ENCODE measurements around the gene ASMTL.

Gene ASMTL

DNA sequence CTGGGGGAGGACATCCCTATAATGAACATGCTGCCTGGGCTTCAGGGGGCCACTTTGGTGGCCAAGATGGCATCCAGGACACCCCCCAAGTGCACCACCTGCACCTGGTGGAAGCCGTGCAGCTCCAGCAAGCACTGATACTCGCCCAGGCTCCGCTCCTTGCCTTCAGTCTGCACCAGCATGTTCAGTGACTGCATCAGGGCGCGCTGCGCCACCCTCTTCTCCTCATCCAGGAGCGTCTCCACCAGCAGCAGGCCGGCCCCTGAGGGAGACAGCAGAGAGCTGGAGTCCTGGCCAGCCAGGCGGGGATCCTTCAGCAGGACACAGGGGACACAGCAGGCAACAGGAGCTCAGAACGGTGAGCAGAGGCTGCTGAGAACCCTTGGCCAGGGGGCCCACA lies 49.5 kb downstream of the ASMTL start:
- no peak for DNase-seq (ENCODE audit: low spot score)

DNA sequence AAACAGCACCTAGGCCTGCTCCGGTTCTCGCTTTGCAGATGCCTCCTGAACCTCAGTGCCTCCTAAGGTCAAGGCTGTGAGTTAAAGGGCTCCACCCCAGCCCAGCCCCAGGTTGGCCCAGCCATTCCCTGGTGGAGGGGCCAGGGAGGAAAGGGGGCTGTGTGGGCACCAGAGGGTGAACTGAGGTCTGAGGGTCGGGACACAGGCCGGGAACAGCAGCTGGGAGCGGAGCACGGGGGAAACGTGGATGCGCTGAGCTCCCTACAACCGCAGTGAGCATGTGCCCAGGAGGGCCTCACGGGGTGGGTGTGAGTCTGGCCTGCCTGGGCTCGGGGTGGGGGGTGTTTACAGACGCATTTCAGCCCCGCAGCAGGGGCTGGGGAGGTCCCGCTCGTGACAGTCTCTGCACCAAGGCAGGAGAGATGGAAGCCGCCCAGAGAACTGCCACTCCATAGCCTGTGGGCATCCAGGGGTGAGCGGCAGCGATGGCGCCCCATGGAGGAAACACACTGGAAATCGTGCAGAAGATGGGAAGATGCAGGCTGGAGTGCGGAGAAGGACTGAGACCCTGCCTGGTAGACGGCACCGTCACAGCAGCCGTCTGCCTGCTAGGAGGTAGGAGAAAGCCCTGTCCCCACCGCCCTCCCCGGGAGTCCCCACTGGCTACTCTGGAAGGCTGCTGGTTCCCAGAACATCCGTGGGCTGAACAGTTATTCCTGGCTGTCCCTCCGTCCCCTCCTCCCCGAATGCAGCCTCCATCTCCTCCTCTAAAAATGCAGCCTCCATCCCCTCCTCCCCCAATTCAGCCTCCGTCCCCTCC lies 50.9 kb downstream of the ASMTL start:
- DNase-seq (ENCODE audit: low spot score), result no peak

DNA sequence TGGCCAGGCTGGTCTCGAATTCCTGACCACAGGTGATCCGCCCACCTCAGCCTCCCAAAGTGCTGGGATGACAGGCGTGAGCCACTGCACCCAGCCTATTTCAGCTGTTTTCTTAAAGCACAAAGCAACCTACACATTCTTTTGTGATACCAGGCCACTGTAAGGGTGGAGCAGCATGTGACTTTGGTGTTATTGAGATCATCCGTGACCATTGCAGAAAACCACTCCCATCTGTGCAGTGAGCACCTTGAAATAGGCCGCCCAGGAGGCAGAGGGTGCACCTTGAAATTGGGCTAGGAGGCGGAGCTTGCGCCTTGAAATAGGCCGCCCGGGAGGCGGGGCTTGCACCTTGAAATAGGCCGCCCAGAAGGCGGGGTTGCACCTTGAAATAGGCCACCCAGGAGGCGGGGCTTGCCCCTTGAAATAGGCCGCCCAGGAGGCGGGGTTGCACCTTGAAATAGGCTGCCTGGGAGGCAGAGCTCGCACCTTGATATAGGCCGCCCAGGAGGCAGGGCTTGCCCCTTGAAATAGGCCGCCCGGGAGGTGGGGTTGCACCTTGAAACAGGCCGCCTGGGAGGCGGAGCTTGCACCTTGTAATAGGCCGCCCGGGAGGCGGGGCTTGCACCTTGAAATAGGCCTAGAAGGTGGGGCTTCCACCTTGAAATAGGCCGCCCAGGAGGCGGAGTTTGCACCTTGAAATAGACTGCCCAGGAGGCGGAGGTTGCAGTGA lies 51.8 kb downstream of the ASMTL start:
- DNase-seq (ENCODE audit: low spot score), result no peak

DNA sequence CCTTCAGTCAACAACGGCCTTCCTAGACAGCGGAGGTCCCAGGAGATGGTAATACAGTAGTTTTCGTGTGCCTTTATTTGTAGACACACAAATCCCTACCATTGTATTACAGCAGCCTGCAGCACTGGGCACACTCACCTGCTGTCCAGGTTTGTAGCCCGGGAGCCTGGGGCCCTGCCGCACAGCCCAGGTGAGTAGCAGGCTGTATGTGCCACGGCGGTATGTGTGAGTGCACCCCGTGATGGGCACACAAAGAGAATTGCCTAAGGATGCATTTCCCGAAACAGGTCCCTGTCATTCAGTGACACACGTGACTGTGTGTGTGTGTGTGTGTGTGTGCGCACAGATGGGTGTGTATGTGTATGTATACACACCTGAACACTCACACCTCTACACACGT lies 52.7 kb downstream of the ASMTL start:
- no peak for DNase-seq (ENCODE audit: low spot score)

GRCh38 chrX:1398431-1399340 lies 54.0 kb downstream of the ASMTL start:
- DNase-seq (ENCODE audit: low spot score), result no peak

DNA sequence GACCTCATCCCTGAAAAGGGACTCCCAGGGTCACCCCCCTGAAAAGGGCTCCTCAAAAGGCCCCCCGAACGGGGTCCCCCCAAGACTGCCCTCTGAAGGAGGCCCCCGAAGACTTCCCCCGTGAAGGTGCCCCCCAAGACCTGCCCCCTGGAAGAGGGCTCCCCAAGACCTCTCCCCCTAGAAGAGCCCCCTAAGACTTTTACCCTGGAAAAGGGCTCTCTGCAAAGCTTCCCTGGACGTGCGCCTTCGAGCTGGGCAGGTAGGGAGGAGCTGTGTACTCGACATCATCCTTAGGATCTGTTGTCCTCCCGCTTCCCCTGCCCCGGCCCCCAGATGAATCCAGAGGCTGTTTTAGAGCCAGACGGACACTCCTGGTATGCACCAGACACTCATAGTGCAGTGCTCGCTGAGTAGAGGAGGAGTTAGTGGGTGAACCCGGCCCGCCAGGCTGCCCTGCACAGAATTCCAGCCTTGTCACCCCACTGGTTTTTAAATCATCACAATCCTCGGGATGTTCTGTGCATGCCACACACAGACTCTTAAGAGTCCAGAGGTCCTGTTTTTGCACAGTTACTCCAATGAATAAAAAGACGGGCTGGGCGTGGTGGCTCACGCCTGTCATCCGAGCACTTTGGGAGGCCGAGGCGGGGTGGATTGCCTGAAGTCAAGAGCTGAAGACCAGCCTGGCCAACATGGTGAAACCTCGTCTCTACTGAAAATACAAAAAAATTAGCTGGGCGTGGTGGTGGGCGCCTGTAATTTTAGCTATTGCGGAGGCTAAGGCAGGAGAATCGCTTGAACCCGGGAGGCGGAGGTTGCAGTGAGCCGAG lies 55.1 kb downstream of the ASMTL start:
- no peak for DNase-seq (ENCODE audit: low spot score)

- no peak for DNase-seq (ENCODE audit: low spot score)
These were observed 55.7 kb downstream of the ASMTL start for GRCh38 chrX:1397001-1397400.

GRCh38 chrX:1395646-1396216 lies 57.0 kb downstream of the ASMTL start:
- no peak for DNase-seq (ENCODE audit: low spot score)

GRCh38 chrX:1394731-1395501 lies 57.8 kb downstream of the ASMTL start:
- no peak for DNase-seq (ENCODE audit: low spot score)

- DNase-seq (ENCODE audit: low spot score), result no peak
These were observed 58.7 kb downstream of the ASMTL start for GRCh38 chrX:1393871-1394615.

- DNase-seq (ENCODE audit: low spot score), result no peak
These were observed 60.2 kb downstream of the ASMTL start for GRCh38 chrX:1392376-1393068.

DNA sequence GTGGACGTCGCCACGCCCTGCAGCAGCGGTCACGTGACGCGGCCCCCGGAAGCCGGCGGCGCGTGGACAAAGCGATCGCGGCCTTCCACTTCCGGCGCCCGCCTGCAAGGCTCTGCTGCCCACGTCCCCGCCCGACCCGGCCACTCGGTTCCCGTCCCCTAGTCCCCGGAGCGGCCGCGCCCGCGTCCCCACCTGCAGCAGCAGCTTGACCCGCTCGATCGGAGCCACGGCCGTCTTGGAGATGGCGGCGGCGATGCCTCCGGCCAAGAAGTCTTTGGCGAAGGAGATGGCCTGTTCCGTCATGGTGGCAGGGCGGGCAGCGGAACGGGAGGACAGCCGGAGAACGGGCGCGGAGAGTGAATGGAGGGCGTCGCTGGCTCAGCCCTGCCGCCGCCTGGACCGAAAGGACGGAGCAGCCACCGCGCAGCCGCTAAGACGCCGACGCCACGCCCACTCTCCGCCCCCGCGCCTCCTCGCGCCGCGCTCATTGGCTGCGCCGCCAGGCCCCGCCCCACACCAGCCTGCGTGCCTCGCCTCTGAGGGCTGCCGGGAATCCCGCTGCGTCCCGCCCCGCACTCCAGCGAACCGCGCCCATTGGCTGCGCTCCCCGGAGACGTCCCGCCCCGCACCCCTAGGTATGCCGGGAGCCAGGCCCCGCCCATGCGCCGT lies 60.9 kb downstream of the ASMTL start, which contains the start of gene SLC25A6:
SLC25A6 (minus strand) TSS at position 407 of the 669 bp plus-strand sequence; CDS start at position 303, 104 bp downstream.
- DNase-seq (ENCODE audit: low spot score), result peak; percentile 99

GRCh38 chrX:1391370-1391706 lies 61.4 kb downstream of the ASMTL start:
- peak; percentile 94 for DNase-seq (ENCODE audit: low spot score)

DNA sequence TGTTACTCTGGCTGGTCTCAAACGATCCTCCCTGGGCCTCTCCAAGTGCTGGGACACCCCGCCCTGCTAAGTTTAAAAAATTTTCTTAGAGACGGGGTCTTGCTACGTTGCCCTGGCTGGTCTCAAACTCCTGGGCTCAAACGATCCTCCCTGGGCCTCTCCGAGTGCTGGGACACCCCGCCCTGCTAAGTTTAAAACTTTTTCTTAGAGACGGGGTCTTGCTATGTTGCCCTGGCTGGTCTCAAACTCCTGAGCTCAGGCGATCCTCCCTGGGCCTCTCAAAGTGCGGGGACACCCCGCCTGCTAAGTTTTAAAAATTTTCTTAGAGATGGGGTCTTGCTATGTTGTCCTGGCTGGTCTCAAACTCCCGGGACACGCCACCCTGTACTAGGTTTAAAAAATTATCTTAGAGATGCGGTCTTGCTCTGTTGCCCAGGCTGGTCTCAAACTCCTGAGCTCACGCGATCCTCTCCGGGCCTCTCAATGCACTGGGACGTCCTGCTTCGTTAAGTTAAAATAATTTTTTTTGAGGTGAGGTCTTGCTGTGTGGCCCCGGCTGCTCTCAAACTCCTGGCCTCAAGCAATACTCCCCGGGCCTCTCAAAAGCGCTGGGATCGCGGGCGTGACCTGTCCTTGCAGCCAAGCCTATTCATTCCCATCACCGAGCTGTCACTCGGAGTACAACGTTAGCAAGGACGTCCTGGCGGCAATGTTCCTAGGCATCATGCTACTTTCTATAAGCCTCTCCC lies 61.9 kb downstream of the ASMTL start:
- DNase-seq (ENCODE audit: low spot score), result no peak

DNA sequence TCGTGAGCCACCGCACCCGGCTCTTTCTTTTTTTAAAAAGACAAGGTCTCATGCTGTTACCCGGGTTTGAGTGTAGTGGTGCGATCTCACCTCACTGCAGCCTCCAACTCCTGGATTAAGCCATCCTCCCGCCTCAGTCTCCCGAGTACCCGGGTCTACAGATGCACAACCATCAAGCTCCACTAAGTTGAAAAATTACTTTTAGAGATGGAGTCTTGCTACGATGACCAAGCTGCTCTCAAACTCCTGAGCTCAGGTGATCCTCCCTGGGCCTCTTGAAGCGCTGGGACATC lies 62.8 kb downstream of the ASMTL start:
- no peak for DNase-seq (ENCODE audit: low spot score)

DNA sequence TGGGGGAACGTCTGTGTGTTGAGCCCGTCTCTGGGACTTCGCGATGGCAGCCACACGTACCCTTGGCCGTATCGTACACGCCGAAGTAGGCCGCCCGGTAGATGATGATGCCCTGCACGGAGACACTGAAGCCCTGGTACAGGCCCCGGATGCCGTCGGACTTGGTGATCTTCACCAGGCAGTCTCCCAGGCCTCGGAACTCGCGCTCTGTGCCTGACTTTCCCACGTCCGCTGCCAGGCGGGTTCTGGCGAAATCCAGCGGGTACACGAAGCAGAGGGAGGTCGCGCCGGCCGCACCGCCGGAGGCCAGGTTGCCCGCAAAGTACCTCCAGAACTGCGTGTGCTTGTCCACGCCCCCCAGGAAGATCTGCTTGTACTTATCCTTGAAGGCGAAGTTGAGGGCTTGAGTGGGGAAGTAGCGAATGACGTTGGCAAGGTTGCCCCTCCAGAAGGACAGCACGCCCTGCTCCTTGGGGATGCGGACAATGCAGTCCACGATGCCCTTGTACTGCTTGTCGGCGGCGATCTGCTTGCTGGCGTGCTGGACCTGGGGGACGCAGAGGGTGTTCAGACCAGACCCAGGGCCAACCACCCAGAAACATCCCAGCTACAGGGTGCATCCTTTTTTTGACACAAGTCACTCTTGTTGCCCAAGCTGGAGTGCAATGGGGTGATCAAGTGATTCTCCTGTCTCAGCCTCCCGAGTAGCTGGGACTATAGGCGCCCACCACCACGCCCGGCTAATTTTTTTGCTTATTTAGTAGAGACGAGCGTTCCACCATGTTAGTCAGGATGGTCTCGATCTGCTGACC lies 63.3 kb downstream of the ASMTL start:
- peak; percentile 38 for DNase-seq (ENCODE audit: low spot score)

DNA sequence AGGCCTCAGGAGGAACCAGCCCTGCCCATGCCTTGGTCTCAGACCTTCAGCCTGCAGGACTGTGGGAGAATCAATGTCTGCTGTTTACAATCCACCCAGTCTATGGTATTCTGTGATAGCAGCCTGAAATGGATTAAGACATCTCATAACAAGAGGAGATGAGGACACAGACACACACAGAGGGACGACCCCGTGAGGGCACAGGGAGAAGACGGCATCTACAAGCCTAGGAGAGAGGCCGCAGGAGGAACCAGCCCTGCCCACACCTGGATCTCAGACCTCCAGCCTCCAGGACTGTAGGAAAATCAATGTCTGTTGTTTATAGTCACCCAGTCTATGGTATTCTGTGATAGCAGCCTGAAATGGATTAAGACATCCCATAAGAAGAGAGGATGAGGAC lies 64.1 kb downstream of the ASMTL start:
- no peak for DNase-seq (ENCODE audit: low spot score)

Measured in ecto neural progenitor cell (in vitro differentiated cells).